NCI-H446 (cell line): Measurements from ENCODE around the gene PFN1.
A peak's percentile ranks its signal among the peaks of the same experiment; 100 is the strongest.

ENCODE experiments used
- DNase-seq, 2 experiments: peaks; one replicate each; lab custom pipeline; 2025; lab: John Stamatoyannopoulos, UW

PFN1 gene

DNA sequence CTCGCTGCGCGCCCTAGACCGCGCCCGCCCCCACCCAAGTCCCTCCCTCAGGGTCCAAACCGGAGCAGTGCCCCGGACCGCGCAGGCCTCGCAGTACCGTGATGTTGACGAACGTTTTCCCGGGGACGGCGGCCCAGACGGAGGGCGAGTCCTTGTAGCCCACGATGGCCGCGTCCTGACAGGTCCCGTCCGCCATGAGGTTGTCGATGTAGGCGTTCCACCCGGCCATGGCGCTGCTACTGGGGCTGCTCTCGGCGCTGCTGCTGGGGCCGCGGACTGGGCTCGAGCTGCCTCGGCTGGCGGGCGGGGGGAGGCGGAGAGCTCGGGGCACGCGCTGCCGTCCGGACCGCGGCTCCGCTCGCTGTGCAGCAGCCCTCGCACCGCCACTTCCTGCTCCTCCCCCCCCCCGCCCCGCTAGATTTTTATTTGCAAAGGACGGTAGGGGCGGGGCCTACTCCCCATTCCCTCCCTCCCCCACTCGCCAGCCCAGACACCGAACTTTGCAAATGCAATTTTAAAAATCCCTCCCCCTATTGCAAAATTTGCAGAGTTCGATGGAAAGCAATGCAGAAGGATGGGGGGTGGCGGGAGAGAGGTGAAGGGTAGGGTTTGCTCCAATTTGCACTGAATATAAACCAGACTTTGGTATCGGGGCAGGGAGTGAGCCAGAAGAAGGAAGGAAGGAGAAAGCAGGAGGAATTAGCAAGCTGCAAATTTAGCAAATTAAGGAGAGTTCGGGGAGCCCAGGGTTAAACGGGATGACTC, at the start of gene PFN1:
TSS of gene PFN1 (minus strand) at position 365 of the 765 bp plus-strand sequence. CDS start at position 229, 136 bp downstream.
- peak; percentile 82 to 83 for DNase-seq

DNA sequence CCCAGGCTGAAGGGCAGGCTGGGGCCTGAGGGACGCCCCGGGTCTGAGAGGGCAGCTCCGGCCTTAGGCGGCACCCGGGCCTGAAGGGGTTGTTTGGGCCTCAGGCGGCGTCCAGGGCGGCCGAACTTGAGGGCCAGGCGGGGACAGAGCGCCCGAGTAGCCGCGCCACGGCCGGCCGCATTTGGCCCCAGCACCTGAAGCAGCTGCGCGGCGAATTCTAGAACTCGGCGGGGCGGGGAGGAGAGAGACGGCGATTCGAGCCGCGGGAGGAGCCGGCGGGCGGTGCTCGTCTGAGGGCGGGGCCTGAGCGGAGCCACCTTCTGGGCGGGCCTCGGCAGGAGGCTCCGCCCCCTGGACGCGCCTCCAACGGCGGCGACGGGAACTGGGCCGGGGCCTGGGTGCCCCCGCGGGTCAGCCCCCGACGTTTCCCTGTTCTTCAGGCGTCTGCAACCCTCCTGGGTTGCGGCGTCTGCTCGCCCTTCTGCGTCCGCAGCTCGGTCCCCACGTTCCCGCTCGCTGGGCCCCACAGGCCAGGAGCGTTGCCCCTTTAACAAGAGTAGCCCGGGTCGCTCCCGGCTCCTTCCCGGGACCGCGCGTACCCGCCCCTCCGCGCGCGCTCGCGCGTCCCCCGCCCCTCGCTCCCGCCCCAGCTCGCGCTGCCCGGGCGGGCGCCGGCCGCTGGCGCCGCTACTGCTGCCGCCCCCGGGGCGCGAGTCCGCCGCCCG, 49.1 kb upstream of the PFN1 start, which contains the start of the genes INCA1 and KIF1C:
TSS of gene INCA1 (minus strand) at position 221 of the 725 bp plus-strand sequence. CDS start 3,085 bp downstream, outside the sequence.
TSS of gene KIF1C (plus strand) at position 649 of the 725 bp plus-strand sequence. CDS start 2,297 bp downstream, outside the sequence.
- DNase-seq = peak; percentile 87 to 90

DNA sequence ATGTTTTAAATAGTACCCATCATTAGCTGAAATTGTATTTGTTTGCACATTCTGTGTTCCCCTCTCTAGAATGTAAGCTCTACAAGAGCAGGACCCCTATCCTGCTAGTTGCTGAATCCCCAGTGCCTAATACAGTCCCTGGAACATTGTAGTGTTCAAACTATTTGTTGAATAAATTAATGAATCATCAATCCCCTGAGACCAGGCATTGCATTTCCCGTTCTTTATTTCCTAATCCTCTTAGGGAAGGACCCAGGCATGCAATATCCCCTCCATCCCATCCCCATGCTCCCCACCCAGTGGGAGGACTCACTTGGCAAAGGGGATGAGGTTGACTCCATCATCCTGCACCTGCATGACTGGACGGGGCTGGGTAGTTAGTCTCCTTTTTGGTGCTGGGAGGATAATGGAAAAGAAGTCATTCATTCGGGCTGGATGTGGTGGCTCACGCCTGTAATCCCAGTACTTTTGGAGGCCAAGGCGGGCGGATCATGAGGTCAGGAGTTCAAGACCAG, 45.8 kb upstream of the PFN1 start:
- DNase-seq = no peak

DNA sequence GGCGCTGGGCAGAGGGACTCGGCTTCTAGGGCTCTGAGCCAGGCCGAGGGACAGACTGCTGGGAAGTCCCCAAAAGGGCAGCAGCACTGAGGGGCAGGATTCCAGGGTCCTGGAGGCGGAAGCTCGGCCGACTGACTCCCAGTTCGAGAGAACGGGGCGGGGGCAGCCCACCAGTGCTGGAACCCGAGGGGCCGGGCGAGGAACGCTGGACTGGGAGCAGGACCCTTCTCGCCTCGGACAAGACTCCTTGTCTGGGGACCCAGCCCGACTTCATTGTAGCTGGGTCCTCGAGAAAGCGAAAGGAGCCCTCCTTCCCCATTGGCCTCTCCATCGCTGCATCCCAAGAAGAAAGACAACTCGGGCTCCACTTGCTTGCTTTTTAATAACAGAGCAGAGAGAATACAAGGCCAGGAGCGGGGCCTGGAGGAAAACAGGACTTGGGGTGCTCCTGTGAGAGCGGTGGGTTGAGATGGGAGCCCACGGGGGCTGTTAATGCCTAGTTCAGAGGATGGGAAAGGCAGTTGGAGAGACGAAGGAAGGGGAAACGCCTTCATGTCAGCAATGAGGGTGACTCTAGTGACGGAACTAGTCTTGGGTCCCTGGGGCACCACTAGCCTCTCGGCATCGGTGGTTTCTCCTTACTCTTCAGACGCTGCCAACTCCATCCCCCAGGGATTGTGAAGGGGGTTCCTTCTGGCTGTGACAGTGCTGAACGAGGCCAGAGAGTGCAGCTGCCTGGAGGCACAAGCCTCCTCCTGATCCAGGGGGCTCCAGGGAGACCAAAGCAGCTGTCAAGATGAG, 39.6 kb upstream of the PFN1 start:
- DNase-seq = peak in 1 of 2 experiments; percentile 26

- peak; percentile 20 to 82 for DNase-seq
Observed at GRCh38 chr17:4986951-4987766, 38.8 kb upstream of the PFN1 start, which contains the start of gene CAMTA2. TSS of gene CAMTA2 (minus strand) at chr17:4987675. CDS start at chr17:4986222, 1,453 bp downstream.

DNA sequence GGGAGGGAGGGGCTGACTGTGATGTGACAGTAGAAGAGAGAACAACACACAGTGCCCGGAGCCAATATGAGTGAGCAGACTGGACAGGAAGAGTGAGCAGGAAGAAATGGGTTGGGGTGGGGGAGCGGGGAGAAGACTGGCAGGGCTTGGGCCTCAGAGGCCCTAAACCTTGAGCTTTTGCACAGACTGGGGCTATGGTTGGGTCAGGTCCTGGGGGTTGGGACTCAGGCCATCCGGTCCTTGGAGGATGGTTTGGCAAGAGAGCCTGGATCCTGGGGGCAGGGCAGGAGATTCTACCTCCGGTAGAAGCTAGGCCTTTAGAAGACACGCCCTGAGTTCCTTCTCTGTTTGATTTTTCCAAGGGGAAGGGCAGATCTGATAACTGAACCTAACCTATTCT, 38.1 kb upstream of the PFN1 start:
- DNase-seq = no peak

DNA sequence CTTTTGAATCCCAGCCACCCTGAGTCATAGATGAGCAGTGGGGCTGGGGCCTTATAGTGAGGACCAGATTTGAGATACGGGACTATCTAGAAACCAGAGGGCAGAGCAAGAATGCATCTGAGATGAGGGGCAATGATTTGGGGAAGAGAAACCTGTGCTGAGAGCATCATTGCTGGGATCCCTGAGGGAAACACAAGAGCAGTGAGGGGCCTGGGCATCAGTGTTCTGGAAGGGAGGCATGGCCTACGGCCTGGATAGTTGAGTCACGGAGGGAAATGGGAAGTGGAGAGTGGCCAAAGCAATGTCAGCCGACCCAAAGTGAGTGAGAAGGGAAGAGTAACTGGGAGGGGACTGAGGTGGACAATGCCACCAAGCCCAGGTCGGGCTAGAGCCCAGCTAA, 34.0 kb upstream of the PFN1 start:
- DNase-seq = no peak

- peak; percentile 16 to 41 for DNase-seq
Observed at GRCh38 chr17:4980644-4981216, 32.4 kb upstream of the PFN1 start.

DNA sequence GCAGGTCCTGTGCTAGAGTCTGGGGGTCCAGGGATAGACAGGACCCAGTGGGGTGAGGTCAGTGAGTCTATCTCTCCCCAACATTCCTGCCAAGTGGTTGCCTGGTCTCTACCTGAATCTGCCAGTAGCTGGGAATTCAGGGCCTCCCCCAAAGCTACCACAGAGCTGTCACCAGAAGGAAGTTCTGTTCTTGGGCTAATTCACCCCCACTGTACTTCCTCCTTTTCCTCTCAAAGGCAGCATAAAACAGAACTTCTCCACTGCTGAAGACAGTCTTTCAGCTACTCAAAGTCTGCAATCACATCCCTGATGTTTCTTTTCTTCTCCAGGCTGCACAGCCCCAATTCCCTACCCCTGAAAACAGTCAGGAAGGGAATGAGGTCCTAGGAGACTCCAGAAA, 30.4 kb upstream of the PFN1 start:
- DNase-seq = no peak

- no peak for DNase-seq
Observed at GRCh38 chr17:4974115-4974670, 25.9 kb upstream of the PFN1 start.

DNA sequence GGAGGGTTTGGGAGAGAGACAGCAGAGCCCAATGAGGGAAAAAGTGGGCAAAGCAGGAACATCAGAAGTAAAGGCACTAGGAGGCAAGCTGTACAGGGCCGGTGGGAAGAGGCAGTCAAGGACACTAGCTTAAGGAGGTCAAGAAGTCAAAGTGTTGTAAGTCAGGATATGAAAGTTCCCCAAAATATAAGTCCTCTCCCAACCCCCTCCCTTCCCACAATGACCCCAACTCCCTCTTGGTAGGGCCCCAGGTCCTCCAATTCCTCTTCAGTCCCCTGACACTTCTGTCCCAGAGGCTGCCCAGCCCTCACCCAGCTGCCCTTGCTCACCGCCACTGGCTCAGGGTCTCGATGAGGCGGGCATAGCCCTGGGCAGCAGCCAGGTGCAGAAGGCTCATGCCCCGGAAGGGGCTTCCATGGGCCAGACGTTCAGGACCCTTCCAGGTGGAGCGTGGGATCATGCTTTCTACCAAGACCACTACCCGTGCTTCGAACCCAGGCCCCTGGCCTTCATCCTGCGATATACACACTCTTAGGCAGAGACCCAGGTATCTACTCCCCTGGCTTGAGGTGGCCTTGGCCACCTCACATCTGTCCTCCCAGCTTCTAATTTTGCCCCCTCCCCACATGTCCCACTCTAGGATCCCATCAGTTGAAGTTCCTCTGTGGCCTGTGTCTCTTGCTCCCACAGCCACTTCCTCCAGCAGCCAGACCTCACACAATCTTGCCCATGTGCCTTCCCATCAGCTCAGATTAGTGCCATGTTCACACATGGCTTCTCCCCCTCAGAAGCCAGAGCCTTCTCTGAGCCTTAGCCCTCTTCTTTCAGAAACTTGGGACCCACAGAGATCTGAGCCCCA, 25.2 kb upstream of the PFN1 start:
- DNase-seq = no peak

GRCh38 chr17:4972752-4973151, 24.4 kb upstream of the PFN1 start:
- no peak for DNase-seq

- no peak for DNase-seq
Observed at GRCh38 chr17:4972322-4972721, 24.0 kb upstream of the PFN1 start.

DNA sequence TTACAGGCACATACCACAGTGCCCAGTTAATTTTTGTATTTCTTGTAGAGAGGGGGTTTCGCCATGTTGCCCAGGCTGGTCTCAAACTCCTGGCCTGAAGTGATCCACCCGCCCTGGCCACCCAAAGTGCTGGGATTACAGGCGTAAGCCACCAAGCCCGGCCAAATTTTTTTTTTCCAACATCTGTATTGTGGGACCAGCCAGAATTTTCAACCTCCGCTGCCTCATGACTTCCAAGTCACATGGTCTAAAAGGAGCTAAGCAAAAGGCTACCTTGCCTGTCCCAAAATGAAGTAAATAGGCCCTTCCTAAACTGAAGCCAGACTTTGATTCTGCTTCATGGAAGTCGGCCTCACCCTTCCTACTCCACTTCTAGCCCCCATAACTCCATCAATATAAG, 23.5 kb upstream of the PFN1 start:
- no peak for DNase-seq

DNA sequence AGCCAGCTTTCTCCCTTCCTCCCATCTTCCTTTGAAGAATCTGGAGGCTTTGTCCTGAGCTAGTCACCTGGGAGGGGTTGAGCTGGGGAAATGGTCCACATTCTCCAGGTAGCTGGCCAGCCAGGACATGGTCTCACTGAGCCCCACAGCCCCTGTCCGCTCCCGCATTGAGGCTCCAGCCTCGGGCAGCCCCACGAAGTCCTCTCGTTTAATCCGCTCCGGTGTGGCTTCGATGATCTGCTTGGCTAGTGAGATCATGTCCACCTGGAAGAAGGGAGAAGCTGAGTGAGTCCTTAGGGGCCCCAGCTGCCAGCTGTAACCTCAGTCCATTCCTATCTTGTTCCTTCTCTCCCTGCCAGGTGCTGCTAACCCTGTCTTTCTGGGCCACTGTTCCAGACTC, 21.9 kb upstream of the PFN1 start:
- no peak for DNase-seq

- no peak for DNase-seq
Observed at GRCh38 chr17:4969551-4970173, 21.3 kb upstream of the PFN1 start.

DNA sequence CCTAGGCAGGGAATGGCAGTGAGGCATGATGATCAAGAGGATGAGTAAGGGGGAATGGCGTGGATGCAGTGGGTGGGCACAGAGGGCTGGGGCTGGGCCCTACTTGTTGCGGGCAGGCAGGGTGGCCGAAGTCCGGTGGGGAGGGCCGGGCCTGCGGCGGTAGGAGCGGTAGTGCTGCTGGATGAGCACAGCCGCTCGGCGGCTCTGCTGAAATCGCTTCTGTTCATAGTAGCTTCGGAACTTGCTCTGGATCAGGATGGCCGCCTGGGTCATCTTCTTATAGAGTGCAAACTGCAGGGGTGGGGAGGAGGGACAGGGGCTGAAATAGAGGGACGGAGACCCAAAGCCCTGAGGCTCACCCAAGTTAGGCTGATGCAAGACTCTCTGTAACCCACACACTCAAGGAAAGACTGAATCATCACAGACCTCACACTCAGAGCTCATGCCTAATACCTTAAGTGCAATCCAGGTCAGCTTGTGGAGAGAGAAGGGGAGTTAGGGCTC, 20.8 kb upstream of the PFN1 start:
- DNase-seq = no peak

GRCh38 chr17:4968486-4969046, 20.2 kb upstream of the PFN1 start:
- no peak for DNase-seq
